Fibroblast of lung (primary cell): ENCODE data around the gene HSPB6.

Experiments
- EZH2 ChIP-seq: IDR thresholded peaks from 2 replicates; pipeline ENCODE4 v1.5.1; 2012; ENCODE audit warnings: low read length, control low read depth, mild to moderate bottlenecking; ENCODE audit errors: missing control alignments
- TF ChIP-seq, protein P1 (sequence below), 2 donors: IDR thresholded peaks in 1 of 2; conservative IDR thresholded peaks in 1 of 2; 1 replicate in 1 of 2; 2 replicates in 1 of 2; pipeline ENCODE4 v1.5.1; 2011 to 2012; ENCODE audit warnings: low read length in 2 of 2, control low read depth in 1 of 2, inconsistent platforms in 1 of 2, low read depth in 1 of 2, mild to moderate bottlenecking in 1 of 2

DNA sequence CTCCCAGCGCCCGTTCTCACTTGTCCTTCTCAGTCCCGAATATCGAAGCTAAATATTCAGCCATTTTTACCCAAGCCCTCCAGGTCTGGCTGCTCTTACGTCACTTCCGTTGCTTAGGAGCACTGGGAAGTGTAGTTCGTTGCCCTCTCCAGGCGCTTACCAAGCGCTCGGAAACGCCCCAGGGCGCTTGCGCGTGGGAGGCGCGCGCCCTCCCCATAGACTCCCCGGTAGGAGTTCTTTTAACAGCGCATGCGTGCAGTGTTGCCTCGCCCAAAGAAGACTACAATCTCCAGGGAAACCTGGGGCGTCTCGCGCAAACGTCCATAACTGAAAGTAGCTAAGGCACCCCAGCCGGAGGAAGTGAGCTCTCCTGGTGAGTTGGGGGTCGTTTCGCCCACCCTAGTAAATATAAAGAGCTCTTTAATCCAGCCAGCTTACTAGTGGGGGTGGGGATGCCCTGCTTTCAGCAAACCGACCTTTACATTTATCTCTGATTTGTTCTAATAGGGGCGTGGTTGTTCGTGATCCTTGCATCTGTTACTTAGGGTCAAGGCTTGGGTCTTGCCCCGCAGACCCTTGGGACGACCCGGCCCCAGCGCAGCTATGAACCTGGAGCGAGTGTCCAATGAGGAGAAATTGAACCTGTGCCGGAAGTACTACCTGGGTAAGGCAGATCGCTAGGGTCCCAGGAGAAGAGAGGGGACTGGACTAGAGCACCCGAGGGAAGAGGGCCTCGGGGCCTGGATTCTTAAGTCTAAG lies 11.3 kb downstream of the HSPB6 start, which contains the start of the genes PSENEN and U2AF1L4:
- TF ChIP-seq, protein P1, sequence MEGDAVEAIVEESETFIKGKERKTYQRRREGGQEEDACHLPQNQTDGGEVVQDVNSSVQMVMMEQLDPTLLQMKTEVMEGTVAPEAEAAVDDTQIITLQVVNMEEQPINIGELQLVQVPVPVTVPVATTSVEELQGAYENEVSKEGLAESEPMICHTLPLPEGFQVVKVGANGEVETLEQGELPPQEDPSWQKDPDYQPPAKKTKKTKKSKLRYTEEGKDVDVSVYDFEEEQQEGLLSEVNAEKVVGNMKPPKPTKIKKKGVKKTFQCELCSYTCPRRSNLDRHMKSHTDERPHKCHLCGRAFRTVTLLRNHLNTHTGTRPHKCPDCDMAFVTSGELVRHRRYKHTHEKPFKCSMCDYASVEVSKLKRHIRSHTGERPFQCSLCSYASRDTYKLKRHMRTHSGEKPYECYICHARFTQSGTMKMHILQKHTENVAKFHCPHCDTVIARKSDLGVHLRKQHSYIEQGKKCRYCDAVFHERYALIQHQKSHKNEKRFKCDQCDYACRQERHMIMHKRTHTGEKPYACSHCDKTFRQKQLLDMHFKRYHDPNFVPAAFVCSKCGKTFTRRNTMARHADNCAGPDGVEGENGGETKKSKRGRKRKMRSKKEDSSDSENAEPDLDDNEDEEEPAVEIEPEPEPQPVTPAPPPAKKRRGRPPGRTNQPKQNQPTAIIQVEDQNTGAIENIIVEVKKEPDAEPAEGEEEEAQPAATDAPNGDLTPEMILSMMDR (conservative IDR thresholded peaks at IDR 0.05 in 1 of 2, IDR thresholded peaks at IDR 0.05 in 1 of 2; ENCODE audit: low read depth in 1 of 2, low read length in 2 of 2) = no peak
- TF ChIP-seq EZH2 = no peak
